K562 (cell line): ENCODE results near the gene EMD.

Source experiments
- ASH1L ChIP-seq: fragments of 450-650 bp; IDR thresholded peaks from 2 replicates; pipeline ENCODE4 v1.6.1; 2018; ENCODE audit warnings: borderline replicate concordance, mild to moderate bottlenecking, low read depth; ENCODE audit not compliant: partially characterized antibody
- CTCF ChIP-seq, 3 experiments: IDR thresholded peaks in 2 of 3; conservative IDR thresholded peaks in 1 of 3; 2 replicates each; pipeline ENCODE4 v1.5.1; 2011 to 2012; ENCODE audit warnings: low read length in 3 of 3, mild to moderate bottlenecking in 3 of 3, control low read depth in 2 of 3, improper control_type of control experiment in 1 of 3, inconsistent platforms in 1 of 3, low read depth in 1 of 3, mixed read lengths in 1 of 3, moderate library complexity in 1 of 3; ENCODE audit not compliant: insufficient read depth in 2 of 3
- NFXL1 ChIP-seq: fragments of 450-650 bp; formaldehyde crosslinking; IDR thresholded peaks from 2 replicates; pipeline ENCODE4 v1.4.0; 2021; ENCODE audit warnings: mild to moderate bottlenecking
- ZNF644 ChIP-seq: fragments of 200-800 bp; sonication (Bioruptor generic); IDR thresholded peaks from 2 replicates; pipeline ENCODE4 v1.6.1; 2016; ENCODE audit warnings: low read depth, missing genetic modification characterization, missing compliant biosample characterization

- TF ChIP-seq NFXL1 (CRISPR knock-in tag), result no peak
- no peak for TF ChIP-seq ASH1L
- TF ChIP-seq CTCF (IDR thresholded peaks at IDR 0.05 in 2 of 3, conservative IDR thresholded peaks at IDR 0.05 in 1 of 3; ENCODE audit: insufficient read depth in 2 of 3, low read depth in 1 of 3, low read length in 3 of 3), result no peak
- TF ChIP-seq ZNF644 (tag), result no peak
These were observed 44.6 kb upstream of the EMD start for GRCh38 chrX:154334496-154334895.
